CD1c-positive myeloid dendritic cell (primary cell): Measurements from ENCODE around the gene UAP1L1.

Experiments
- DNase-seq: peaks from one replicate; pipeline ENCODE4 v3.0.0-alpha.2; 2016; ENCODE audit errors: extremely low spot score

UAP1L1 gene

GRCh38 chr9:137097761-137098462 lies 20.6 kb downstream of the UAP1L1 start:
- no peak for DNase-seq

GRCh38 chr9:137099231-137099630 lies 21.9 kb downstream of the UAP1L1 start:
- no peak for DNase-seq

GRCh38 chr9:137103206-137103999 lies 26.1 kb downstream of the UAP1L1 start:
- no peak for DNase-seq

- DNase-seq, result no peak
Observed at GRCh38 chr9:137105814-137106661, 28.7 kb downstream of the UAP1L1 start.

- DNase-seq, result no peak
Observed at GRCh38 chr9:137106662-137107250, 29.4 kb downstream of the UAP1L1 start.

- no peak for DNase-seq
Observed at GRCh38 chr9:137107312-137107921, 30.1 kb downstream of the UAP1L1 start.

GRCh38 chr9:137107982-137108381 lies 30.7 kb downstream of the UAP1L1 start:
- no peak for DNase-seq

- no peak for DNase-seq
Observed at GRCh38 chr9:137108608-137109249, 31.4 kb downstream of the UAP1L1 start.

- DNase-seq, result no peak
Observed at GRCh38 chr9:137109250-137110146, 32.2 kb downstream of the UAP1L1 start.

- no peak for DNase-seq
Observed at GRCh38 chr9:137110147-137110910, 33.0 kb downstream of the UAP1L1 start.

GRCh38 chr9:137110911-137111787 lies 33.8 kb downstream of the UAP1L1 start:
- DNase-seq, result no peak

- no peak for DNase-seq
Observed at GRCh38 chr9:137111788-137112563, 34.7 kb downstream of the UAP1L1 start.

- DNase-seq, result no peak
Observed at GRCh38 chr9:137112564-137113384, 35.5 kb downstream of the UAP1L1 start.

- peak; percentile 42 for DNase-seq
Observed at GRCh38 chr9:137113385-137114159, 36.3 kb downstream of the UAP1L1 start.

GRCh38 chr9:137114220-137114612 lies 36.9 kb downstream of the UAP1L1 start:
- DNase-seq, result no peak
